Activated CD8-positive, alpha-beta memory T cell treated with anti-CD3 and anti-CD28 coated beads, Interleukin-2, amount 50 U/mL, for 48 hours (primary cell): ENCODE data around the gene AGAP1.
"Not testable (repeated sequence)": the region's sequence is repeated elsewhere in the genome, so short reads cannot be mapped to it uniquely, and the experiment has no call there.

ENCODE experiments used
- DNase-seq: peaks from one replicate; pipeline ENCODE4 v3.0.0-alpha.2; 2020

AGAP1 gene

DNA sequence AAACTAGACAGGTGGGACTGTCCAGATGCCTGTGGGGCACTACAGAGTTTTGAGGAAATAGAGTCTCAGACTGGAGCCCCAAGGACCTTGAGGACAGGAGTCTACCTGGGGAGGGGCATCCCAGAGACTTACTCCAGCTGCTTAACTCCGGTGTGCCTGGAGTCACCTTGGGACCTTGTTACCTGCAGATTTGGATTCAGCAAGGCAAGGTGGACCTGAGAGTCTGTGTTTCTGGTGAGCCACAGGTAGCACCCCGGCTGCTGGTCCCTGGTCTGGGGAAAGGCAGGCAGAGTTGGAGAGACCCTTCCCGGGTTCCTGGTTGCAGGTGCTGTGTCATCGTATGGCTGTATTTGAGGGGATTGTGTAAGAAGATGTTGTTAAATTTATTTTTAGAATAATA lies 102.4 kb downstream of the AGAP1 start:
- no peak for DNase-seq

DNA sequence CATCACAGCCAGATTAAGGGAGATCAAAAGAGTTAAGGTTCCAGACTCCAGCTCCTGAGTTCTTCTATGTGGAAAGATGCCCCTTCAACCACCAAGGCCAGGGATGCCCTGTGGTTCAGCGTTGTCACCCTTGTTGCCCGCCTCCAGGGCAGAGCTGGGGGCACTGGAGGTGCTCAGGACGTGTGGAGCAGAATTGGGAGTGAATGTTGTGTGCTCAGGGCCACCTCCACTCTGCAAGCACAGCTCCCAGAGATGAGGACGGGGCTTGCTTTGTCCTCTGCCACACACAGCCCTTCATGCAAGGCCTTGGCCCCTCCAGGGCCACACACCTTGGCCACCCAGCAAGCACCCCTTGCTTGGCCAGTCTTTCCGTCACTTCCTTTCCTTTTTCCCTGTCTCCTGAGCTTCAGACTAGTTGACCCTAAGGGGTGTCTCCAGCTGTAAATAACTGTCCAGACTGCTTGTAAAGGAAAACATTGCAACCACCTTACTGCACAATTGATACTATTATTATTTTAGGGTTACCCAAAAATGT lies 103.3 kb downstream of the AGAP1 start:
- DNase-seq: no peak

DNA sequence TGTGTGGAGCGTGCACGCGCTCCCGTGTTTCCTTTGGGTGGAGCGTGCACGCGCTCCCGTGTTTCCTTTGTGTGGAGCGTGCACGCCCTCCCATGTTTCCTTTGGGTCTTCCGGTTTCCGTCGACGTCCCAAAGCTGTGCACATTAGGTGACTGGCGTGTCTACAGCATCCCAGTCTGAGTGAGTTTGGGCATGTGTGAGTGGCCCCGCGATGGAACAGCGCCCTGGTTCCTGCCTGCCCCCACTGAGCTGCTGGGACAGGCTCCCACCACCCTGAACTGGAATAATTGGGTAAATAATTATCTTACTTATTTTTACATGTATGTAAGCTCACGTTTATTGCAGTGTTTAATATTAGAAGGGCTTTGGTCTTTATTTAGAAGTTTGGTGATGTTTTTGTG lies 104.2 kb downstream of the AGAP1 start:
- DNase-seq: no peak

DNA sequence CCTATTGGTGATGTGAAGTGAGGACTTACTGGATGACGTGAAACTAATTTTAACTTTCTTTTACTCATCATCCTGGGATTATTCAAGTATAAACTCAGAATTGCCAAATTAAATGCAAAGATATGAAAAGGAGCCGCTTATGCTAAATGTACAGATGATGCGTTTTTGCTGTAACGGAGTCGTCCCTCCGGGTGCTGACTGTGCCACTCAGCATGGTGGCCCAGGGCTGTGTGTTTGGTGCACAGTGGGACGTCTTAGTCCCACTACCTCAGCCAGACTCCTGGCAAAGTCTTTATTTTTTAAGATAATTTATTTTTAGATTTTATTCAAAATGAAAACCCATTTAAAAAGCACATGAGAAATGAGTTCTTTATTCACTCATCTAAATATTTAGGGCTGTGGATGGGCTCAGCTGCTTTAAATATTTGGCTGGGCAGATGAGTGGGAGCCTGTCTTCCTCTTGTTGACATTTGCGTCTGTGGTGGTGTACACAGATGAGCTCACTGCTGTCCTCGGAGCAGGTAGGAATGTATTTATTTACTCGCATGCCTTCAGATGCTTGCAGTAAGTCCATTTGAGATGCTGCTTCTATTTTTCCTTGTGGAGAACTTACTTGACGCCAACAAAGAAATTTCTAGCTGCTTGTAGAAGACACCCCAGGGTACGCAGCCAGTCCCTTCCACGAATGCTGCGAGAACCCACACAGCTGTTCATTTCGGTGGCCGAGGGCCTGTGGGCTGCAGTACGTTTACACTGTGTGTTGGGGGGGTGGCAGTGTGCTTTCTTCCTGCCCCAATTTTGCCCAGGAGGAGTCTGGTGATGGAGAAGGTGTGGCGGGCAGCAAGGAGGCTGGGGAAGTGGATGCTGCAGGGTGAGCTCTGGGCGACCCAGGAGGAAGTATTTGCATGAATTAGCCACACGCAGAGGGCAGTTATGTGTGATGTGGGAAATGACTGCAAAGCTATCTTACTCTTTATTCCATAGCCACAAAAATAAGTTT lies 105.0 kb downstream of the AGAP1 start:
- DNase-seq: no peak

DNA sequence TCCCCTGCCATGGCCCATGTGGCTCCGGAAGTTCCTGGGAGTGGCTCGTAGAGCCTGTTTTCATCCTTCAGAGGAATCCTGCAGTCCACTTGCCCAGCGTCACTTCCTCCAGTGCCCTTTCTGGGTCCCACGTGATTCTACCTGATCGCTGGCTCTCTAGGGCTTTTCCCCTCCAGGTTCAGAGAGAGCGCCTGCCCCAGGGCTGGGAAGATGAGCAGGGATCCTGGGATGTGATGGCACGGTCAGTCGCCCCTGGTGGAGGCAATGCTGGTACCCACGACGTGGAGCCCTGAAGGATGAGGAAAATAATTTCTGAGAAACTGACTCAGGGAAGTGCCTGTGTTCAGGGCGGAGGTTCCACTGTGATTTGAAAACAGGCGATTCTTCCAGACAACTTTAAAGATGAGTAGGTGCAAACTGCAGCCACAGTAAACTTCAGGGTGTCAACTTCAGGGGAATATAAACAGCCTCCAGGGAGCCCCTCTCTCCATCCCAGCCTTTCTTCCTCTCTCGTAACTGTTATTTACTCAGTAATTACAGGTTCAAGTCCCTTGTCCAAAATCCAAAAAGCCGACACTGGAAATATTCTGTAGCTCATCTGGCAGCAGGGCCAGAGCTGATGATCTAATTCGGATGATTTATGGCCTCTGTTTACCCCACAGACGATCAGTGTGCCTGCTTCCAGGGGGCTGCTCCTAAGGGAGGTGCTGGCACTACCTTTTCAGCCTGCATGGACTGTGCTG lies 105.9 kb downstream of the AGAP1 start:
- DNase-seq: no peak

DNA sequence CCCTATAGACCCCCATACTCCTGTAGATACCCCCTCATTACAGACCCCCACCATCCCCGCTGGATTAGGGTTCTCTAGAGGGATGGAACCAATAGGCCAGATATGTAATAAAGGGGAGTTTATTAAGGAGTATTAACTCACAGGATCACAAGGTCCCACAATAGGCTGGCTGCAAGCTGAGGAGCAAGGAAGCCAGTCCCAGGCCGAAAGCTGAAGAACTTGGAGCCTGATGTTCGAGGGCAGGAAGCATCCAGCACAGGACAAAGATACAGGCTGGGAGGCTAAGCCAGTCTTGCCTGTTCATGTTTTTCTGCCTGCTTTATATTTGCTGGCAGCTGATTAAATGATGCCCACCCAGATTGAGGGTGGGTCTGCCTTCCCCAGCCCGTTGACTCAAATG lies 106.6 kb downstream of the AGAP1 start:
- no peak for DNase-seq

DNA sequence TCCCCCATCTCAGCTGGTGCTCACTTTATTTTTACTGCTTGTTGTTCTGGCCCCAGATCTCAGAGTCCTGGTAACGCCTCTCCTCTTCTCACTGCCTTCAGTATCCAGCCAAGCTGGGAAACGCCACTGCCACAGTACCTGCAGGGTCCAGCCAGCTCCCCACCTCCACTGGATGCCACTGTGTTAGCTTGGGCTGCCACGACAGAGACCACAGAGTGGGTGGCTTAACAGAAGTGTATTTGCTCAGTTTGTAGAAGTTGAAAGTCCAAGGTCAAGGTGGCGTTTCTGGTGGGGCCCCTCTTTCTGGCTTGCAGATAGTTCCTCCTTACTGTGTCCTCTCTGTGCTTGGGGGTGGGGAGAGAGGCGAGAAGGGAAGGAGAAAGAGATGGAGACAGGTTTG lies 107.1 kb downstream of the AGAP1 start:
- no peak for DNase-seq

DNA sequence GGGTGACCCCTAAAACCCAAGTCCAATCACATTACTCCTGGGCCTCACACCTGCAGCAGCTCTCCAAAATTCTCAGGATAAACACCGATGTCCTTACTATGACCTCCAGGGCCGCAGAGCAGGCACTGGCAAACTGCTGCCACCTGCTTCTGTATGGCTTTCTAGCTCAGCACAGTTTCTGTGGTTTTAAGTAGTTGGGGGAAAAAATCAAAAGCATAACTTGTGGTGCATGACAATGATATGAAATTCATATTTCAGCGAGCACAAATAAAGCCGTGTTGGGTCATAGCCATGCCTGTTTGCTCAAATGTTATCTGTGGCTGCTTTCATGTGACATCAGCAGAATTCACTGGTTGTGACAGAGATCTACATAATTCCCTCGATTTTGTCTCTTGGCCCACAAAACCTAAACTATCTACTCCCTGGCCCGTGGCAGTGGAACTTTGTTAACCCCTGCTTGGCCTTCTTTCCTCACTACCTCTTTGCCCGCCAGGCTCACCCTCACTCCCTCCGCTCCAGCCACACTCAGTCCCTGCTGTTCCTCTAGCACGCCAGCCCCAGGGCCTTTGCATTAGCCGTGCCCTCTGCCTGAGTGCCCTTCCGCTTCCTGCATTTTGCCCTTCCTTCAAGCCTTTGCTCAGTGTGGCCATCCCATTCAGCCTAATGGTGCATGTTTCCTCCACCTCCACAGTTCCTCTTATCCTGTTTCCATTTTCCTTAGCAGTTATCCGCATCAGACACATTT lies 108.3 kb downstream of the AGAP1 start:
- DNase-seq: no peak

DNA sequence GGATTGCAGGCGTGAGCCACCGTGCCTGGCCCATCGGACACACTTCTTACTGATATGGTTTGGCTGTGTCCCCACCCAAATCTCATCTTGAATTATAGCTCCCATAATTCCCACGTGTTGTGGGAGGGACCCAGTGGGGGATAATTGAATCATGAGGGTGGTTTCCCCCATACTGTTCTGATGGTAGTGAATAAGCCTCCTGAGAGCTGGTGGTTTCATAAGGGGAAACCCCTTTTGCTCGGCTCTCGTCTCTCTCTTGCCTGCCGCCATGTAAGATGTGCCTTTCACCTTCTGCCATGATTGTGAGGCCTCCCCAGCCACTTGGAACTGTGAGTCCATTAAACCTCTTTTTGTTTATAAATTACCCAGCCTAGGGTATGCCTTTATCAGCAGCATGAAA lies 109.1 kb downstream of the AGAP1 start:
- not testable (repeated sequence) for DNase-seq

DNA sequence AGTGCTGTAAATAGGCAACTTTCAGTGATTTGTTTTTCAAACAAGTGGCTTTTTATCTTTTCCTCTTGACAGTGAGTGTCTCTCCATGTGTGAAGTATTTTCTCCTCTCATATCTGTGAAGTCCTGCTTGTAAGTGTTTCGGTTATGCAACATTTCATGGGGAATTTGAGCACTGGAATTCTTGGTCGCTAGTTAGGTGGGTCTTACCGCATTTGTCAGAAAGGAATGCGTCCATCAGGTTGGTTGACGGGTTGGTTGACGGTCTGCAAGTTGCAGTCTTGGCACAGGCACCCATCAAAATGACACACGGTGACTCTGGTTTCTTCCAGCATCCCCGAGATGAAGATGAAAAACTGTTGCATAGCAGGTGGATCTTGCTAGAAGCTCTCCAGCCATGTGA lies 109.8 kb downstream of the AGAP1 start:
- no peak for DNase-seq

DNA sequence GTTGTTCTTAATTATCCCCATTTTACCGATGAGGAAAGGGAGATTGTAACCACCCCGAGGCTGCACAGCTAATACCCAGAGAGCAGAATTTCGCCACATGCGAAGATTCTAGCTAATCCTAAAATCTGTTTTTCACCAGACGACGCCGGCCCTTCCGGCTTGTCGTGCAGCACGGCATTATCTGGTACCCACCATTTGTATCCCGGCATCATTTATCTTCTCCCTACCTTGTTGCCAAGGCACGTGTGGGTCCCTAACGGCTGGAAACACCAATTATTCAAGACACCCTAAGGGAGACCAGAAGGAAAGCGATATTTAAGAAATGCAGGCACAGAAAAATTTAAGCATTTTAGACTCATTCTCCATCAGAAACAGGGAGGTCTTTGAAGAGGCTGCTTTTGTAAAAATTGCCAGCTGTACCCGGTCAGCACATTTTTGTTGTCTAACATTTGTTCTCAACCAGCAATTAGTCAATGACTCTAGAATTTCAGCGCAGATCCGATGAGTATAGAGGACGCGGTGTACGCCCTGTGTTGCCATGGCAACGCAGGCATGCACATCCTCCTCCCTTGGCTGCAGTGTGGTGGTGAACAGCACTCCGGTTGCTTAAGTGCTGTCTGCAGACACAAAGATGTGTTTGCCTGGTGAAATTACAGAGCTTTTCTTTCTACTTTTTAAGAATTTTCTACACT lies 111.6 kb downstream of the AGAP1 start:
- DNase-seq: no peak

DNA sequence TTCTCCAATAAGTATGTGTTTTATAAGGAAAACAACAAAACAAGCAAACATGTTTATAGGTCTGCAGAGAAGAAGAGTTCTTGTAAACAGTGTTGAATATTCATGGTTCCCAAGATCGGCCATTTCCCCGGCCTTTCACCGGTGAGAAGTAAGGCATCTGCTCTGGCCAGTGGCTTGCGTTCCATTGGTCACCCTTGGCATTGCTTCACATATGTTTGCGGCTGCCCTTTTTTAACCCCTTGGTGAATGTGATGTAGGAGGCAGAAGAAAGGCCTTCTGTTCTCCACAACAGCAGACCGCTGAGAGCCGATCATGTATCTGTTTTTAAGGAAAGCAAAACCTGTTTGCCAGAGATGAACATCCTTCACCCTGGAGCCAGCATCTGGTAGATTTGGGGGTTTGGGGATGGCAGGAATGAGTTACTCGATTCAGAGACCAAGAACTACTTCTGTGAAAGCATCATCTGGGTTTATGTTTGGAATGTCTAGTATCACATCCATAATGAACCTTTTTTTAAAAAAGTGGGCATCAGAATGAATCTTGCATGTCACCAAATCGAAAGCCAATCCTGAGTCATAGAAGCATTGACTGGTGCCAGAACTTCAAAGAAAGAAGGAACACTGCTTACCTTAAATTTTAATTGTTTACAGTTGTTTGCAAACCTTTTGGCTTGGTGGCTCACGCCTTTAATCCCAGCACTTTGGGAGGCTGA lies 112.3 kb downstream of the AGAP1 start:
- no peak for DNase-seq

DNA sequence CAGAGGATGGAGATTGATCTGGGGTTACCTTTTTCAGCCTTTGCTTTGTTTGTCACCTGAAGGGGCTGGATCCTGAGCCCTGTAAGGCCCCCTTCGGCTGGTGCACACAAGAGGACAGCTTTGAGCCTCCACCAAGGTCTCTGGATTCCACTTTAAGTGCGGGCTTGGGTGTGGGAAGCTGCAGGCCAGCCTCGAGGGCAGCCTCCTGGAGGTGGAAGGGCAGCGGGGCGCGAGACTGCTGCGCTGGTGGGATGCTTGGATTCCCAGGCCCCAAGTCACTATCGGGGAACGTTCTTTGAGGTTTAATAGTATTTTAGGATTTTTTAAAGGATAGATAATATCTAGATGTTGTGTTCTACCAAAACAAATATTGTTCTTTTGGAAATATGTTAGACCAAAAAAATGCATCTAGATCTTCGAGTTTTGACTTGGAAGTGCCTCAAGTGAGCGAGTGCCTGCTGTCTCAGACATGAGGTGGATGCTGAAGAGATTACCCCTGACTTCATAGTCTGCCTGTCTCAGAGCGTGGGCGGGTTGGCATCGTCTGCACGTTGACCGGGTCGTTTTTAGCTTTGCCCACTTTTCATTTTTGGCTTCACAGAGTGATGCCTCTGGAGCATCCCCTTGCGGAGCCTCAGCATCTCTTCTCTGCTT lies 113.8 kb downstream of the AGAP1 start:
- DNase-seq: no peak

DNA sequence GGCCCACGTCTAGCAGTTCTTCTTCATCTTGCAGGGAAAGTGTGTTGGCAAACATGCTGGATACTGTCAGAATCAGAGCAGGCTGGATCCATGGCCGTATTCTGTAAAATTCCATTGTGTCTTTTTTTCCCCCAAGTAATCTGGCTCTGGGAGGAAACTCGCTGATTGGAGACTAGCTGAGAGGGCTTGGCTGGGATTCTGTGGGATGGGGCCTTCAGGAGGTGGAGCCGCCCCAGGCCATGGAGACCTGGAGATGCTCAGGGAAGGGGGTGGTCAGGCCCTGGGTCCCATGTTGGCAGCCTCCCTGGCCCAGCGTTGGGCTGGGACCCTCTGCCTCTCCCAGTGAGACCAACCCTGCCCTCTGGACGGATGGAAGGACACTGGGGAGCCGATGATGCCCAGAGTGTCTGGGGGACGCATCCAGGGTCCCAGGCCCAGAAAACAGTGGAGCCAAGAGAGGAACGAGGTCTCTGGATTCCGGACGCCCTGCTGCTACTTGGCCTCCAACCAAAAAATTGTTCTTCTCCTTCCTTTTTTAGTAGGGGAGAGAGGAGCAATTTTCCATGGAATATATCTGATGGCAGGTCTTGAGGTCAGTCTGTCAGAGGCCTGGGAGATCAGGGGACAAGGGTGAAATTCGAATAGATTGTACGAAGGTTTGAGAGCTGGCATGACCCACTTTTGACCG lies 114.5 kb downstream of the AGAP1 start:
- DNase-seq: no peak

DNA sequence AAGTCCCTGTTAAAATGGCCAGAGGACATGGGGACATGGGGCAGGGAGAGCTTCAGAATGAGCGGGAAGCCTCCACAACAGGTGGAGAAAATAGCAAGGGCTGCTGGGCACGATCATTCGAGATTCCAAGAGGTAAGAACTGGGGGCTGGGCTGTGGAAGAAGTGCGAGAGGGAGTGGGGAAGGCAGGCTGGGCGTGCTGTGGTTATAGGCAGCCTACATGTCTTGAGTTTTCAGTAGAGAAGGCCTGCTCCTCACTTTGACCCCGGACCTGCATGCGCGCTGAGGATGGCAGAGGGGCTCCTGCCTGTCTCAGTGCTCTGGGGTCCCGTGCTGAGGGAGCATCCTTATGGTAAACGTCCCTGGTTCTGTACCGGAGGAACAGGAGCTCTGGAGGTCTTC lies 115.5 kb downstream of the AGAP1 start:
- no peak for DNase-seq

DNA sequence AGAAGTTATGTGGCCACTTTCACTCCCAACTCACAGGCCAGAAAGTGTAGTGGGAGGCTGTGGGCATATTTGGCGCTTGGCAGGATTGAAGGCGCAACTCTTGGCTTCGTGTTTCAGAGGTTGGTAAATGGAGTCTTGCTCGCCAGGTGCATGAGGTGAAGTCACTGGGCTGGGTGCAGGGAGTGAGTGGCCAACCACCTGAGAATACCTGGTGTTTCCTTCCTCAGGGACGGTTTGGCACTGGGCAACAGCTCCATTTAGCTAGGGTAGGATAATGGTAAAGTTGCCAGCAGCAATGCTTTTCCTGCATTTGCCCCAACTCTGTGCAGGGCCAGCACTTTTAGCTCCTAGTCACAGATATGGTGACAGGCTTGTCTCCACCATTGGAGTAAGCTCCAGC lies 115.9 kb downstream of the AGAP1 start:
- DNase-seq: no peak

DNA sequence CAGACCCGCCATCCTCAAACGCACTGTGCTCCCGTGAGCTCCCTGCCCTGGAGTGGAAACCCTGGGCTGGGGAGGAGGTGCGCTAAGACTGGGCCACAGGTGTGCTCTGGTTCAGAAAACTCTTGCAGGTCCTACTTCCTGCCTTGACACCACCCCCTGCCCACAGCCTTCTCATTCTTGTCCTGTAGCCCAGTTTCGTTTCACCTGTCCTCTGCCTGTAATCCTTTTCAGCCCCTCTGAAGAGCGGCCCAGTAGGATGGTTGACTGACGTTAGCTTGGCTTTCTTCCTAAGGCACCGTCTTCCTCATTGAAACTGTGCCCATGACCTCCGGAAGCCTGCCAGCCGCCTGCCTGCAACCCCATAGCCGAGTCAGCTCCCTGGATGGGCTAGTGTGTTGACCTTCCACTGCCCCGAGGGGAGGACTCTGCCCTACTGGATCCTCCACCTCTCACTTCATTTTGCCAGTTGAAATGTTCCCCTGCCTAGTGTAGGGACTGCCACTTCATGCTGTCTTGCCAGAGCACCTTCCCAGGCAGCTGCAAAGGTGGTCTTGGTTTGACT lies 116.9 kb downstream of the AGAP1 start:
- DNase-seq: no peak

DNA sequence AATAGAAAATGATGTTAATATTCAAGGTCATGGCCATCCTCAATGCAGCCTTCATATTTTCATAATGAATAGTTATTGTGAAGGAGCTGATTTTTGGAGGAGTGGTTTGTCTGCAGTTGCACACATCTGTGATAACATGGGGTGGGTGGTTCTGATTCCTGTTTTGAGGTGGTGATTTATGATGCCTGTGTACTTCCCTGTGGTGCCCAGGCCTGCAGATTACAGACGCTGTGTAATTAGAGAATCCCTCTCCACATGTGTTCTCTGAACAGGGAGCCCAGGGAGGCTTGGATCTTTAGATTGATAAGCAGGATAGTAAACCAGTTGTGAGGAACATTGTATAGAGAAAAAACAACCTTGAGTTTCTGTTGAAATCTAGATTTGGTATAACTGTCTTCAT lies 117.5 kb downstream of the AGAP1 start:
- DNase-seq: no peak

DNA sequence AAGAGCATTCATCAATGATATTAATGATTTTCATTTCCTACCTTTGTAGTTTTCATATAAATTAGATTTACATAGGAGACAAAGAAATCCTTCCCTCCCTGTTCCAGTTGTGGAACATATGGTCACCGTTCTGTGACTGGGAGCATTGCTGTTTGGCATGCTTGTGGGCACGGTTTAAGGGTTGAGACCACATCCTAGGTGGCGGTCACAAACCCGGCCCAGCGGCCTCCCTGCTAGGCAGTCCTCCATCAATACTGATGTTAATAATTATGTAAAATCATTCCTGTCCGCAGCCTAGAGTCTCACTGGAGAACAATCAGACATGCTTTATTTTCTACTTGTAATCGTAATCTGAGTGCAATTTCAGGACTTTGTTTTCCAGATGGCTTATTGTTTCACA lies 117.9 kb downstream of the AGAP1 start:
- DNase-seq: no peak
